ENCODE measurements around the gene DDX60.
A peak's percentile ranks its signal among the peaks of the same experiment; 100 is the strongest.
"Not testable (repeated sequence)": the region's sequence is repeated elsewhere in the genome, so short reads cannot be mapped to it uniquely, and the experiment has no call there.

Gene DDX60

GRCh38 chr4:168321006-168321405 is 2.5 kb upstream of the DDX60 start:
- no peaks in the 10 kb centered on the region for H3K27me3 ChIP-seq (ENCODE audit: insufficient read depth, low read length)
- no peaks in the 10 kb centered on the region for H3K36me3 ChIP-seq (ENCODE audit: insufficient read depth, low read length)
- H3K9me3 ChIP-seq (ENCODE audit: low read length) = no peaks in the 10 kb centered on the region
- no peak overlapping the region for H3K4me3 ChIP-seq (ENCODE audit: low read length)
- H3K4me1 ChIP-seq (ENCODE audit: insufficient read depth, low read length) = peaks cover 14% of the 10 kb centered on the region
- H2AFZ ChIP-seq (ENCODE audit: low read depth, low read length) = no peak overlapping the region

- Histone ChIP-seq H3K4me1 (ENCODE audit: insufficient read depth, low read length) (peaks cover 14% of the 10 kb centered on the region), H3K9me3 (ENCODE audit: low read length) (no peaks in the 10 kb centered on the region), H3K27me3 (ENCODE audit: insufficient read depth, low read length) (no peaks in the 10 kb centered on the region), H2AFZ (ENCODE audit: low read depth, low read length) (peak overlapping the region; percentile 22), H3K36me3 (ENCODE audit: insufficient read depth, low read length) (no peaks in the 10 kb centered on the region), H3K4me3 (ENCODE audit: low read length) (no peak overlapping the region)
Observed at GRCh38 chr4:168319486-168320019, 1.0 kb upstream of the DDX60 start.

GRCh38 chr4:168317621-168318020 is 931 bp downstream of the DDX60 start:
- no peaks in the 10 kb centered on the region for H3K9me3 ChIP-seq (ENCODE audit: low read length)
- peaks cover 14% of the 10 kb centered on the region for H3K4me1 ChIP-seq (ENCODE audit: insufficient read depth, low read length)
- peak overlapping the region; percentile 99 for H2AFZ ChIP-seq (ENCODE audit: low read depth, low read length)
- no peaks in the 10 kb centered on the region for H3K27me3 ChIP-seq (ENCODE audit: insufficient read depth, low read length)
- peak overlapping the region; percentile 70 for H3K4me3 ChIP-seq (ENCODE audit: low read length)
- H3K36me3 ChIP-seq (ENCODE audit: insufficient read depth, low read length) = no peaks in the 10 kb centered on the region

GRCh38 chr4:168309781-168310180 is 8.8 kb downstream of the DDX60 start:
- Histone ChIP-seq H3K4me3 (ENCODE audit: low read length) (no peak overlapping the region), H3K27me3 (ENCODE audit: insufficient read depth, low read length) (no peaks in the 10 kb centered on the region), H3K9me3 (ENCODE audit: low read length) (no peaks in the 10 kb centered on the region), H2AFZ (ENCODE audit: low read depth, low read length) (no peak overlapping the region), H3K4me1 (ENCODE audit: insufficient read depth, low read length) (no peaks in the 10 kb centered on the region), H3K36me3 (ENCODE audit: insufficient read depth, low read length) (no peaks in the 10 kb centered on the region)

- Histone ChIP-seq H3K27me3 (ENCODE audit: insufficient read depth, low read length) (no peaks in the 10 kb centered on the region), H3K4me3 (ENCODE audit: low read length) (no peak overlapping the region), H2AFZ (ENCODE audit: low read depth, low read length) (no peak overlapping the region), H3K36me3 (ENCODE audit: insufficient read depth, low read length) (no peaks in the 10 kb centered on the region), H3K4me1 (ENCODE audit: insufficient read depth, low read length) (no peaks in the 10 kb centered on the region), H3K9me3 (ENCODE audit: low read length) (no peaks in the 10 kb centered on the region)
Observed at GRCh38 chr4:168308912-168309311, 9.6 kb downstream of the DDX60 start.

GRCh38 chr4:168306476-168306875 is 12.1 kb downstream of the DDX60 start:
- Histone ChIP-seq H3K27me3 (ENCODE audit: insufficient read depth, low read length) (no peaks in the 10 kb centered on the region), H2AFZ (ENCODE audit: low read depth, low read length) (no peak overlapping the region), H3K4me3 (ENCODE audit: low read length) (no peak overlapping the region), H3K36me3 (ENCODE audit: insufficient read depth, low read length) (no peaks in the 10 kb centered on the region), H3K4me1 (ENCODE audit: insufficient read depth, low read length) (peaks cover 8% of the 10 kb centered on the region), H3K9me3 (ENCODE audit: low read length) (no peaks in the 10 kb centered on the region)

GRCh38 chr4:168304744-168305459 is 13.7 kb downstream of the DDX60 start:
- H3K9me3 ChIP-seq (ENCODE audit: low read length) = no peaks in the 10 kb centered on the region
- no peak overlapping the region for H3K4me3 ChIP-seq (ENCODE audit: low read length)
- no peak overlapping the region for H2AFZ ChIP-seq (ENCODE audit: low read depth, low read length)
- no peaks in the 10 kb centered on the region for H3K27me3 ChIP-seq (ENCODE audit: insufficient read depth, low read length)
- H3K4me1 ChIP-seq (ENCODE audit: insufficient read depth, low read length) = peaks cover 13% of the 10 kb centered on the region
- H3K36me3 ChIP-seq (ENCODE audit: insufficient read depth, low read length) = no peaks in the 10 kb centered on the region

- H3K4me1 ChIP-seq (ENCODE audit: insufficient read depth, low read length) = peaks cover 13% of the 10 kb centered on the region
- H3K27me3 ChIP-seq (ENCODE audit: insufficient read depth, low read length); H2AFZ ChIP-seq (ENCODE audit: low read depth, low read length); H3K36me3 ChIP-seq (ENCODE audit: insufficient read depth, low read length); H3K9me3 ChIP-seq (ENCODE audit: low read length); H3K4me3 ChIP-seq (ENCODE audit: low read length): not testable (repeated sequence)
Observed at GRCh38 chr4:168303430-168303829, 15.1 kb downstream of the DDX60 start.

GRCh38 chr4:168293386-168293975 is 25.1 kb downstream of the DDX60 start:
- no peaks in the 10 kb centered on the region for H3K36me3 ChIP-seq (ENCODE audit: insufficient read depth, low read length)
- no peaks in the 10 kb centered on the region for H3K27me3 ChIP-seq (ENCODE audit: insufficient read depth, low read length)
- no peaks in the 10 kb centered on the region for H3K4me1 ChIP-seq (ENCODE audit: insufficient read depth, low read length)
- no peak overlapping the region for H3K4me3 ChIP-seq (ENCODE audit: low read length)
- H2AFZ ChIP-seq (ENCODE audit: low read depth, low read length) = no peak overlapping the region
- no peaks in the 10 kb centered on the region for H3K9me3 ChIP-seq (ENCODE audit: low read length)

- Histone ChIP-seq H3K9me3 (ENCODE audit: low read length) (no peaks in the 10 kb centered on the region), H3K36me3 (ENCODE audit: insufficient read depth, low read length) (no peaks in the 10 kb centered on the region), H3K27me3 (ENCODE audit: insufficient read depth, low read length) (no peaks in the 10 kb centered on the region), H3K4me1 (ENCODE audit: insufficient read depth, low read length) (no peaks in the 10 kb centered on the region), H3K4me3 (ENCODE audit: low read length) (no peak overlapping the region), H2AFZ (ENCODE audit: low read depth, low read length) (no peak overlapping the region)
Observed at GRCh38 chr4:168291242-168291641, 27.3 kb downstream of the DDX60 start.

GRCh38 chr4:168285850-168286249 is 32.7 kb downstream of the DDX60 start:
- H3K36me3 ChIP-seq (ENCODE audit: insufficient read depth, low read length); H3K9me3 ChIP-seq (ENCODE audit: low read length); H3K4me1 ChIP-seq (ENCODE audit: insufficient read depth, low read length); H3K27me3 ChIP-seq (ENCODE audit: insufficient read depth, low read length); H3K4me3 ChIP-seq (ENCODE audit: low read length); H2AFZ ChIP-seq (ENCODE audit: low read depth, low read length): not testable (repeated sequence)

- no peaks in the 10 kb centered on the region for H3K36me3 ChIP-seq (ENCODE audit: insufficient read depth, low read length)
- no peak overlapping the region for H2AFZ ChIP-seq (ENCODE audit: low read depth, low read length)
- H3K4me3 ChIP-seq (ENCODE audit: low read length) = no peak overlapping the region
- no peaks in the 10 kb centered on the region for H3K4me1 ChIP-seq (ENCODE audit: insufficient read depth, low read length)
- H3K9me3 ChIP-seq (ENCODE audit: low read length) = no peaks in the 10 kb centered on the region
- H3K27me3 ChIP-seq (ENCODE audit: insufficient read depth, low read length) = no peaks in the 10 kb centered on the region
Observed at GRCh38 chr4:168279556-168279955, 39.0 kb downstream of the DDX60 start.

- H3K9me3 ChIP-seq (ENCODE audit: low read length) = no peaks in the 10 kb centered on the region
- H3K36me3 ChIP-seq (ENCODE audit: insufficient read depth, low read length) = no peaks in the 10 kb centered on the region
- H2AFZ ChIP-seq (ENCODE audit: low read depth, low read length) = no peak overlapping the region
- no peaks in the 10 kb centered on the region for H3K4me1 ChIP-seq (ENCODE audit: insufficient read depth, low read length)
- H3K27me3 ChIP-seq (ENCODE audit: insufficient read depth, low read length) = no peaks in the 10 kb centered on the region
- no peak overlapping the region for H3K4me3 ChIP-seq (ENCODE audit: low read length)
Observed at GRCh38 chr4:168275836-168276235, 42.7 kb downstream of the DDX60 start.

Measured in neuron (in vitro differentiated cells).